ENCODE measurements around the gene NCAPD2.

Gene NCAPD2

GRCh38 chr12:6493497-6494257, at the start of gene NCAPD2:
Gene NCAPD2 (plus strand): TSS chr12:6494102. CDS start chr12:6495099, 997 bp downstream.
- peak; percentile 88 to 94 for DNase-seq (ENCODE audit: low read depth in 2 of 2)

- DNase-seq (ENCODE audit: low read depth in 2 of 2) = no peak
These were observed 48.9 kb upstream of the NCAPD2 start, which contains the start of gene CD27 for GRCh38 chr12:6444704-6445688. Gene CD27 (plus strand): TSS chr12:6444955. CDS start chr12:6445096, 141 bp downstream.

- DNase-seq (ENCODE audit: low read depth in 2 of 2) = no peak
These were observed 43.6 kb upstream of the NCAPD2 start for GRCh38 chr12:6450091-6450868.

GRCh38 chr12:6450869-6451347, 43.0 kb upstream of the NCAPD2 start:
- DNase-seq (ENCODE audit: low read depth in 2 of 2) = no peak

- DNase-seq (ENCODE audit: low read depth in 2 of 2) = peak in 1 of 2 donors; percentile 77
These were observed 42.3 kb upstream of the NCAPD2 start, which contains the start of gene TAPBPL for GRCh38 chr12:6451348-6452244. Gene TAPBPL (plus strand): TSS chr12:6452042. CDS start chr12:6452249, 207 bp downstream.

GRCh38 chr12:6452245-6452943, 41.5 kb upstream of the NCAPD2 start:
- no peak for DNase-seq (ENCODE audit: low read depth in 2 of 2)

GRCh38 chr12:6452944-6453630, 40.8 kb upstream of the NCAPD2 start:
- no peak for DNase-seq (ENCODE audit: low read depth in 2 of 2)

GRCh38 chr12:6457220-6457945, 36.5 kb upstream of the NCAPD2 start:
- no peak for DNase-seq (ENCODE audit: low read depth in 2 of 2)

- no peak for DNase-seq (ENCODE audit: low read depth in 2 of 2)
These were observed 35.5 kb upstream of the NCAPD2 start for GRCh38 chr12:6458281-6459003.

- DNase-seq (ENCODE audit: low read depth in 2 of 2) = no peak
These were observed 34.9 kb upstream of the NCAPD2 start for GRCh38 chr12:6459004-6459337.

- DNase-seq (ENCODE audit: low read depth in 2 of 2) = no peak
These were observed 33.0 kb upstream of the NCAPD2 start for GRCh38 chr12:6460751-6461371.

- DNase-seq (ENCODE audit: low read depth in 2 of 2) = peak; percentile 67 to 80
These were observed 32.3 kb upstream of the NCAPD2 start for GRCh38 chr12:6461401-6462233.

- no peak for DNase-seq (ENCODE audit: low read depth in 2 of 2)
These were observed 31.5 kb upstream of the NCAPD2 start for GRCh38 chr12:6462234-6462995.

- no peak for DNase-seq (ENCODE audit: low read depth in 2 of 2)
These were observed 30.7 kb upstream of the NCAPD2 start for GRCh38 chr12:6463216-6463615.

- DNase-seq (ENCODE audit: low read depth in 2 of 2) = no peak
These were observed 30.0 kb upstream of the NCAPD2 start for GRCh38 chr12:6463858-6464257.

GRCh38 chr12:6464531-6464930, 29.4 kb upstream of the NCAPD2 start:
- DNase-seq (ENCODE audit: low read depth in 2 of 2) = no peak

Data from stimulated activated CD4-positive, alpha-beta T cell treated with anti-CD3 and anti-CD28 coated beads, Interleukin-4, amount 100 ng/mL, for 48 hours (primary cell).